ENCODE data around the gene ASPA.

The ASPA gene

GRCh38 chr17:3535253-3535995 lies 59.6 kb downstream of the ASPA start (continued):
- peak; percentile 95 for TF ChIP-seq ZNF366 (tag by site-specific recombination; conservative IDR thresholded peaks at IDR 0.05)
- TF ChIP-seq ZNF548 (tag by site-specific recombination; IDR thresholded peaks at IDR 0.05) = no peak
- no peak for TF ChIP-seq GFI1B (tag by site-specific recombination; IDR thresholded peaks at IDR 0.05)
- TF ChIP-seq ZNF132 (tag by site-specific recombination; IDR thresholded peaks at IDR 0.05; ENCODE audit: borderline replicate concordance) = no peak
- 0 out of 2 replicates have a peak, but pooled peaks have one; percentile 14 for TF ChIP-seq KLF1 (tag by site-specific recombination; IDR thresholded peaks at IDR 0.05)
- TF ChIP-seq ZSCAN23 (tag by site-specific recombination; IDR thresholded peaks at IDR 0.05) = no peak
- TF ChIP-seq ZNF121 (tag by site-specific recombination; IDR thresholded peaks at IDR 0.05) = no peak
- TF ChIP-seq, protein P1, sequence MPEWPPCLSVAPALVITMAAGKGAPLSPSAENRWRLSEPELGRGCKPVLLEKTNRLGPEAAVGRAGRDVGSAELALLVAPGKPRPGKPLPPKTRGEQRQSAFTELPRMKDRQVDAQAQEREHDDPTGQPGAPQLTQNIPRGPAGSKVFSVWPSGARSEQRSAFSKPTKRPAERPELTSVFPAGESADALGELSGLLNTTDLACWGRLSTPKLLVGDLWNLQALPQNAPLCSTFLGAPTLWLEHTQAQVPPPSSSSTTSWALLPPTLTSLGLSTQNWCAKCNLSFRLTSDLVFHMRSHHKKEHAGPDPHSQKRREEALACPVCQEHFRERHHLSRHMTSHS (tag by site-specific recombination; IDR thresholded peaks at IDR 0.05) = no peak
- TF ChIP-seq ZNF10 (tag by site-specific recombination; IDR thresholded peaks at IDR 0.05) = no peak
- TF ChIP-seq GLIS2 (tag by site-specific recombination; IDR thresholded peaks at IDR 0.05) = peak; percentile 43; the same call in 1 of the 2 replicates
- TF ChIP-seq PATZ1 (tag by site-specific recombination; IDR thresholded peaks at IDR 0.05) = peak; percentile 63
- 0 out of 2 replicates have a peak, but pooled peaks have one; percentile 13 for TF ChIP-seq SP3 (tag by site-specific recombination; IDR thresholded peaks at IDR 0.05)
- no peak for TF ChIP-seq ZNF707 (tag by site-specific recombination; IDR thresholded peaks at IDR 0.05)
- TF ChIP-seq ZNF792 (tag by site-specific recombination; IDR thresholded peaks at IDR 0.05) = no peak
- TF ChIP-seq, protein P2, sequence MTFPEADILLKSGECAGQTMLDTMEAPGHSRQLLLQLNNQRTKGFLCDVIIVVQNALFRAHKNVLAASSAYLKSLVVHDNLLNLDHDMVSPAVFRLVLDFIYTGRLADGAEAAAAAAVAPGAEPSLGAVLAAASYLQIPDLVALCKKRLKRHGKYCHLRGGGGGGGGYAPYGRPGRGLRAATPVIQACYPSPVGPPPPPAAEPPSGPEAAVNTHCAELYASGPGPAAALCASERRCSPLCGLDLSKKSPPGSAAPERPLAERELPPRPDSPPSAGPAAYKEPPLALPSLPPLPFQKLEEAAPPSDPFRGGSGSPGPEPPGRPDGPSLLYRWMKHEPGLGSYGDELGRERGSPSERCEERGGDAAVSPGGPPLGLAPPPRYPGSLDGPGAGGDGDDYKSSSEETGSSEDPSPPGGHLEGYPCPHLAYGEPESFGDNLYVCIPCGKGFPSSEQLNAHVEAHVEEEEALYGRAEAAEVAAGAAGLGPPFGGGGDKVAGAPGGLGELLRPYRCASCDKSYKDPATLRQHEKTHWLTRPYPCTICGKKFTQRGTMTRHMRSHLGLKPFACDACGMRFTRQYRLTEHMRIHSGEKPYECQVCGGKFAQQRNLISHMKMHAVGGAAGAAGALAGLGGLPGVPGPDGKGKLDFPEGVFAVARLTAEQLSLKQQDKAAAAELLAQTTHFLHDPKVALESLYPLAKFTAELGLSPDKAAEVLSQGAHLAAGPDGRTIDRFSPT (tag by site-specific recombination; IDR thresholded peaks at IDR 0.05) = 0 out of 2 replicates have a peak, but pooled peaks have one; percentile 21
- TF ChIP-seq, protein P3, sequence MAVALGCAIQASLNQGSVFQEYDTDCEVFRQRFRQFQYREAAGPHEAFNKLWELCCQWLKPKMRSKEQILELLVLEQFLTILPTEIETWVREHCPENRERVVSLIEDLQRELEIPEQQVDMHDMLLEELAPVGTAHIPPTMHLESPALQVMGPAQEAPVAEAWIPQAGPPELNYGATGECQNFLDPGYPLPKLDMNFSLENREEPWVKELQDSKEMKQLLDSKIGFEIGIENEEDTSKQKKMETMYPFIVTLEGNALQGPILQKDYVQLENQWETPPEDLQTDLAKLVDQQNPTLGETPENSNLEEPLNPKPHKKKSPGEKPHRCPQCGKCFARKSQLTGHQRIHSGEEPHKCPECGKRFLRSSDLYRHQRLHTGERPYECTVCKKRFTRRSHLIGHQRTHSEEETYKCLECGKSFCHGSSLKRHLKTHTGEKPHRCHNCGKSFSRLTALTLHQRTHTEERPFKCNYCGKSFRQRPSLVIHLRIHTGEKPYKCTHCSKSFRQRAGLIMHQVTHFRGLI (tag by site-specific recombination; IDR thresholded peaks at IDR 0.05) = no peak
- TF ChIP-seq ZNF362 (tag by site-specific recombination; IDR thresholded peaks at IDR 0.05) = no peak
- TF ChIP-seq YY1 (tag by site-specific recombination; IDR thresholded peaks at IDR 0.05) = no peak
- TF ChIP-seq ZNF791 (tag by site-specific recombination; IDR thresholded peaks at IDR 0.05) = no peak
- peak; percentile 77 for TF ChIP-seq SP2 (tag by site-specific recombination; IDR thresholded peaks at IDR 0.05)
- TF ChIP-seq ZNF571 (tag by site-specific recombination; IDR thresholded peaks at IDR 0.05) = no peak
- no peak for TF ChIP-seq ZNF544 (tag by site-specific recombination; IDR thresholded peaks at IDR 0.05)
- no peak for TF ChIP-seq ZNF585B (tag by site-specific recombination; IDR thresholded peaks at IDR 0.05)
- TF ChIP-seq, protein P4, sequence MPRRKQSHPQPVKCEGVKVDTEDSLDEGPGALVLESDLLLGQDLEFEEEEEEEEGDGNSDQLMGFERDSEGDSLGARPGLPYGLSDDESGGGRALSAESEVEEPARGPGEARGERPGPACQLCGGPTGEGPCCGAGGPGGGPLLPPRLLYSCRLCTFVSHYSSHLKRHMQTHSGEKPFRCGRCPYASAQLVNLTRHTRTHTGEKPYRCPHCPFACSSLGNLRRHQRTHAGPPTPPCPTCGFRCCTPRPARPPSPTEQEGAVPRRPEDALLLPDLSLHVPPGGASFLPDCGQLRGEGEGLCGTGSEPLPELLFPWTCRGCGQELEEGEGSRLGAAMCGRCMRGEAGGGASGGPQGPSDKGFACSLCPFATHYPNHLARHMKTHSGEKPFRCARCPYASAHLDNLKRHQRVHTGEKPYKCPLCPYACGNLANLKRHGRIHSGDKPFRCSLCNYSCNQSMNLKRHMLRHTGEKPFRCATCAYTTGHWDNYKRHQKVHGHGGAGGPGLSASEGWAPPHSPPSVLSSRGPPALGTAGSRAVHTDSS (tag by site-specific recombination; IDR thresholded peaks at IDR 0.05) = peak; percentile 53
- TF ChIP-seq, protein P5, sequence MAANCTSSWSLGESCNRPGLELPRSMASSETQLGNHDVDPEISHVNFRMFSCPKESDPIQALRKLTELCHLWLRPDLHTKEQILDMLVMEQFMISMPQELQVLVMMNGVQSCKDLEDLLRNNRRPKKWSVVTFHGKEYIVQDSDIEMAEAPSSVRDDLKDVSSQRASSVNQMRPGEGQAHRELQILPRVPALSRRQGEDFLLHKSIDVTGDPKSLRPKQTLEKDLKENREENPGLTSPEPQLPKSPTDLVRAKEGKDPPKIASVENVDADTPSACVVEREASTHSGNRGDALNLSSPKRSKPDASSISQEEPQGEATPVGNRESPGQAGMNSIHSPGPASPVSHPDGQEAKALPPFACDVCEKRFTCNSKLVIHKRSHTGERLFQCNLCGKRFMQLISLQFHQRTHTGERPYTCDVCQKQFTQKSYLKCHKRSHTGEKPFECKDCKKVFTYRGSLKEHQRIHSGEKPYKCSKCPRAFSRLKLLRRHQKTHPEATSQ (tag by site-specific recombination; IDR thresholded peaks at IDR 0.05) = no peak
- TF ChIP-seq, protein P6, sequence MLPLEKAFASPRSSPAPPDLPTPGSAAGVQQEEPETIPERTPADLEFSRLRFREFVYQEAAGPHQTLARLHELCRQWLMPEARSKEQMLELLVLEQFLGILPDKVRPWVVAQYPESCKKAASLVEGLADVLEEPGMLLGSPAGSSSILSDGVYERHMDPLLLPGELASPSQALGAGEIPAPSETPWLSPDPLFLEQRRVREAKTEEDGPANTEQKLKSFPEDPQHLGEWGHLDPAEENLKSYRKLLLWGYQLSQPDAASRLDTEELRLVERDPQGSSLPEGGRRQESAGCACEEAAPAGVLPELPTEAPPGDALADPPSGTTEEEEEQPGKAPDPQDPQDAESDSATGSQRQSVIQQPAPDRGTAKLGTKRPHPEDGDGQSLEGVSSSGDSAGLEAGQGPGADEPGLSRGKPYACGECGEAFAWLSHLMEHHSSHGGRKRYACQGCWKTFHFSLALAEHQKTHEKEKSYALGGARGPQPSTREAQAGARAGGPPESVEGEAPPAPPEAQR (tag by site-specific recombination; IDR thresholded peaks at IDR 0.05) = no peak
- no peak for TF ChIP-seq RBAK (tag by site-specific recombination; IDR thresholded peaks at IDR 0.05)
- TF ChIP-seq ZIC2 (tag by site-specific recombination; IDR thresholded peaks at IDR 0.05) = 0 out of 2 replicates have a peak, but pooled peaks have one; percentile 24
